OCI-LY1 (cell line): ENCODE results near the gene COL21A1.

Experiments used
- H2AFZ ChIP-seq: fragments of 200-600 bp; sonication (generic), shearing (Covaris generic); 2 replicates; pipeline ENCODE4 v1.6.0; 2014; ENCODE audit warnings: antibody characterized with exemption, mild to moderate bottlenecking, low read length
- H3F3A ChIP-seq: fragments of 200-600 bp; sonication (generic), shearing (Covaris generic); 2 replicates; pipeline ENCODE4 v1.6.0; 2014; ENCODE audit warnings: mild to moderate bottlenecking, antibody characterized with exemption, low read length, moderate library complexity; ENCODE audit not compliant: insufficient read depth
- H3K27ac ChIP-seq: fragments of 200-600 bp; sonication (generic); 2 replicates; pipeline ENCODE4 v1.5.1; 2014; ENCODE audit warnings: low read length, mixed run types, mild to moderate bottlenecking, low read depth; ENCODE audit not compliant: poor library complexity, severe bottlenecking
- H3K27me3 ChIP-seq: fragments of 200-600 bp; sonication (generic); 2 replicates; pipeline ENCODE4 v1.6.0; 2014; ENCODE audit warnings: antibody characterized with exemption, mild to moderate bottlenecking, low read length, moderate library complexity; ENCODE audit not compliant: insufficient read depth
- H3K36me3 ChIP-seq: fragments of 200-600 bp; sonication (generic); 2 replicates; pipeline ENCODE4 v1.6.1; 2014; ENCODE audit warnings: mild to moderate bottlenecking, antibody characterized with exemption, low read length, moderate library complexity, mixed read lengths; ENCODE audit not compliant: insufficient read depth
- H3K4me1 ChIP-seq: fragments of 200-600 bp; sonication (generic); 2 replicates; pipeline ENCODE4 v1.5.1; 2014; ENCODE audit warnings: mild to moderate bottlenecking, low read length, moderate library complexity; ENCODE audit not compliant: insufficient read depth, severe bottlenecking
- H3K4me2 ChIP-seq: fragments of 200-600 bp; sonication (generic), shearing (Covaris generic); 2 replicates; pipeline ENCODE4 v1.6.1; 2014; ENCODE audit warnings: low read length
- H3K4me3 ChIP-seq: fragments of 200-600 bp; sonication (generic); 2 replicates; pipeline ENCODE4 v1.5.1; 2014; ENCODE audit warnings: low read length, low read depth, mild to moderate bottlenecking, mixed read lengths; ENCODE audit not compliant: poor library complexity, severe bottlenecking
- H3K79me2 ChIP-seq: fragments of 200-600 bp; shearing (Covaris generic); 2 replicates; pipeline ENCODE4 v1.6.1; 2016; ENCODE audit warnings: mixed run types, low read length, mixed read lengths; ENCODE audit not compliant: insufficient read depth
- H3K9ac ChIP-seq: fragments of 200-600 bp; sonication (generic), shearing (Covaris generic); 2 replicates; pipeline ENCODE4 v1.6.1; 2014; ENCODE audit warnings: mild to moderate bottlenecking, low read length, mixed read lengths
- H3K9me2 ChIP-seq: fragments of 200-600 bp; sonication (generic), shearing (Covaris generic); 2 replicates; pipeline ENCODE4 v1.6.1; 2014; ENCODE audit warnings: low read depth, mild to moderate bottlenecking, low read length, mixed read lengths
- H3K9me3 ChIP-seq: fragments of 200-600 bp; shearing (Covaris generic); 2 replicates; pipeline ENCODE4 v1.6.1; 2014; ENCODE audit warnings: low read length, mixed read lengths
- H4K20me1 ChIP-seq: fragments of 200-600 bp; sonication (generic), shearing (Covaris generic); 2 replicates; pipeline ENCODE4 v1.6.0; 2016; ENCODE audit warnings: mild to moderate bottlenecking, low read length; ENCODE audit not compliant: insufficient read depth
- CTCF ChIP-seq: fragments of 200-600 bp; sonication (generic), shearing (Covaris generic); IDR thresholded peaks from 2 replicates; pipeline ENCODE4 v1.5.1; 2017; ENCODE audit warnings: mild to moderate bottlenecking, antibody characterized with exemption, low read length, moderate library complexity, mixed read lengths
- EZH2 ChIP-seq: fragments of 200-600 bp; sonication (generic), shearing (Covaris generic); IDR thresholded peaks from 2 replicates; pipeline ENCODE4 v1.8.0; 2017; ENCODE audit warnings: borderline replicate concordance, mixed run types, mild to moderate bottlenecking, antibody characterized with exemption, low read length, moderate library complexity, mixed read lengths

The COL21A1 gene

GRCh38 chr6:56096946-56097621 lies 150.3 kb downstream of the COL21A1 start:
- no peak overlapping the region for H3K9ac ChIP-seq
- TF ChIP-seq EZH2 = no peak
- no peak overlapping the region for H3K27ac ChIP-seq
- no peak overlapping the region for H3K4me2 ChIP-seq
- no peaks in the 10 kb centered on the region for H3K4me1 ChIP-seq
- no peaks in the 10 kb centered on the region for H3K27me3 ChIP-seq
- H3K36me3 ChIP-seq = no peaks in the 10 kb centered on the region
- H2AFZ ChIP-seq = no peak overlapping the region
- no peaks in the 10 kb centered on the region for H3K9me2 ChIP-seq
- no peaks in the 10 kb centered on the region for H3K79me2 ChIP-seq
- H3K9me3 ChIP-seq = no peaks in the 10 kb centered on the region
- H4K20me1 ChIP-seq = no peaks in the 10 kb centered on the region
- H3K4me3 ChIP-seq = no peak overlapping the region
- H3F3A ChIP-seq = no peaks in the 10 kb centered on the region

- no peaks in the 10 kb centered on the region for H3K9me2 ChIP-seq
- no peak overlapping the region for H2AFZ ChIP-seq
- H3K9me3 ChIP-seq = no peaks in the 10 kb centered on the region
- H3K79me2 ChIP-seq = no peaks in the 10 kb centered on the region
- no peak overlapping the region for H3K4me3 ChIP-seq
- H3K4me2 ChIP-seq = no peak overlapping the region
- H3F3A ChIP-seq = no peaks in the 10 kb centered on the region
- no peak for TF ChIP-seq CTCF
- no peak for TF ChIP-seq EZH2
- H3K9ac ChIP-seq = no peak overlapping the region
- H4K20me1 ChIP-seq = no peaks in the 10 kb centered on the region
- no peaks in the 10 kb centered on the region for H3K36me3 ChIP-seq
- H3K27me3 ChIP-seq = no peaks in the 10 kb centered on the region
- no peak overlapping the region for H3K27ac ChIP-seq
- H3K4me1 ChIP-seq = no peaks in the 10 kb centered on the region
These were observed 150.8 kb downstream of the COL21A1 start for GRCh38 chr6:56096541-56096940.

- Histone ChIP-seq H3K9ac (no peak overlapping the region), H3K9me2 (no peaks in the 10 kb centered on the region), H3K4me2 (no peak overlapping the region), H3K27ac (no peak overlapping the region), H3K79me2 (no peaks in the 10 kb centered on the region), H3K27me3 (no peaks in the 10 kb centered on the region), H3K36me3 (no peaks in the 10 kb centered on the region), H2AFZ (no peak overlapping the region), H3K9me3 (no peaks in the 10 kb centered on the region), H4K20me1 (no peaks in the 10 kb centered on the region), H3F3A (no peaks in the 10 kb centered on the region), H3K4me3 (no peak overlapping the region), H3K4me1 (no peaks in the 10 kb centered on the region)
- no peak for TF ChIP-seq CTCF
- TF ChIP-seq EZH2 = no peak
These were observed 153.6 kb downstream of the COL21A1 start for GRCh38 chr6:56093776-56094175.

GRCh38 chr6:56091159-56091869 lies 156.1 kb downstream of the COL21A1 start:
- Histone ChIP-seq H3K4me1 (no peaks in the 10 kb centered on the region), H3K4me3 (no peak overlapping the region), H3F3A (no peaks in the 10 kb centered on the region), H3K4me2 (no peak overlapping the region), H2AFZ (no peak overlapping the region), H3K27ac (no peak overlapping the region), H3K79me2 (no peaks in the 10 kb centered on the region), H3K9ac (no peak overlapping the region), H3K9me2 (no peaks in the 10 kb centered on the region), H3K27me3 (no peaks in the 10 kb centered on the region), H4K20me1 (no peaks in the 10 kb centered on the region), H3K36me3 (no peaks in the 10 kb centered on the region), H3K9me3 (no peaks in the 10 kb centered on the region)
- no peak for TF ChIP-seq EZH2
- no peak for TF ChIP-seq CTCF
